GM21381 (cell line): ENCODE data around the gene CEP131.

Experiments
- ATAC-seq: cut with Tn5 transposase; IDR thresholded peaks from one replicate; pipeline ENCODE4 v1.9.1; 2021; ENCODE audit warnings: mild to moderate bottlenecking, moderate library complexity; ENCODE audit not compliant: unreplicated experiment

The CEP131 gene

DNA sequence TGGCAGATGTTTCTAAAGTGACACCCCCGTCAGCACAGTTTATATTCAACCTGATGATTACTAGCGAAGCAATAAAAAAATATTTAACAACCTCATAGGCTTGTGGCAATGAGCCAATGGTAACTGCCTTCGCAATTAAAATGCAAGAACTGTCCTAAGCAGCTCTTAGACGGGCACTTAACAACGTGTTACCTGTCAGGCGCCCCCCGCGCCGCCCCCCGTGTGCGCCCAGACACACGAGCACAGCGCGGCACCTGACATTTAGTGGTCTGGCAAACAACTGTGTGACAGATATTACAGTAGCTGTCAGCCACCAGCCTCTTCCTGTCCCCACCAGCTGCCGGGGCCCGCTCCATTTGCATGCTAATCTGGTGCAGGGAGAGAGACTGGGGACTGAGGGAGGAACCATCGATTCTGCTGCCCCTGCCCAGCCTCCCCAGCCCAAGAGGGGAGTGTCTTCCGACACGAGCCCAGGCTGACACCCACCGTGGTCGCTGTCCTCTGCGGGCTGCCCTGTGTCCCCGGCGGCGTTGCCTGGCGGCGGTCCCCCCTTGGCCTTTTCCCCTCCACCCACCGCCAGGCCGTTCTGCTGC lies 29.0 kb upstream of the CEP131 start:
- ATAC-seq = no peak

DNA sequence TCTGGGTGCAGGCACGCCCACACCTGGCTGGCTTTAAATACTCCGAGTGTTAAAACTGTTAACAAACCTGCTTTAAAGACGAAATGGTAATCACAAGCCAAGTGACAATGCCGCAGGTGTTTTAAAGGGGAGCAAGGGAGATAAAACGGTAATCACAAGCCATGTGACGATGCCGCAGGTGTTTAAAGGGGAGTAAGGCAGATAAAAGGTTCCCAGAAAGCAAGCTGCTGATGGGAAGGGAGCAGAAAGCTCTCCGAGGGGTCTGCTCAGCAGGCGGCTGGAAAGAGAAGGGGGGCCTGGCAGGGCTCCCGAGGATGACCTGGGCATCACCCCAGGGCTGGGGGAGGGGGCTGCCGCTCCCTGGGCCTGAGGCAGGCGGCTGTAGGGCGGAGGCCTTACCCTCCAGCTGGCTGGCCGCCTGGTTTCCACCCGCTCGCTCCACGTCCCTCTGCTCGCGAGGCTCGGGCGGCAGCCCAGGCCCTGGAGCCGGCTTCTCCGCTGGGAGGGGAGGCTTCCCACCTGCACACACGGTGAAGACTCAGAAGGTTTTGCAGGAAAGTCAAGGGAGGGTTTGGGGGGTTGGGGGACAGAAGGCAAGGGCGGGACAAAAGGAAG lies 28.4 kb upstream of the CEP131 start:
- no peak for ATAC-seq

DNA sequence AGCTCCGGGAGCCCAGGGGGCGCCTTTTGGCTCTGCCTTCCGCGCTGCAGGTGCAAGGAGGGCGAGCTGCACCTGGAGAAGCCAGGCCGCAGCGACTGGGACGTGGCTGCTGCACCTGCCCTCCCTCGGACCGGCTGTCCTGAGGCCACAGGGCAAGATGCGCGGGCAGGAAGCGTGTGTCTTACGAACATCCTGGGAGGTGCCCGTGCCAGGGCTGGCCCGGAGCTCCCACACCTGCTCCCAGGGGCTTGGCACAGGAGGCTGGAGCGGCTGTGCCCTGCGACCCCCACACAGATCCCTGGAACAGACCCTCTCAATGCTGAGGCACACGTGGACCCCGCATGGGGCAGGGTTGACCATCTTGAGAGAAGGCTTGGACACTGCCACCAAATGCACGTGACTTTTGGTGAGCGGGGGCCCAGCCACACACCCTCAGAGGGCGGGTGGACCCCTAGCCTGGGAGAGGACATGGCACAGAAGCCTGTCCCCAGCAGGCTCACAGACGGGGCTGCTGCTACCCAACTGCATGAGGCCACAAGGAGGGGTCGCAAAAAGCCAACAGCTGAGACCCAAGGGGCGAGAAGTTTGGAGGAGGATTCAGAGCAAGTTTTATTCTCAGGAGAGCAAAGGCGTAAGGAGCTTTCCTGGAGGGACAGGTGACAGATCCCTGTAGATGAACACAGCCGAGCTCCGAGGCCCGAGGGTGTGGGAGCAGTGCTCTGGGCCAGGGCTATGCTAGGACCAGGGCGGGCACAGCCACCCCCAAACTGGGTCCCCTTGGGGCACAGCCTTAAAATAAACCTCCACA lies 27.7 kb upstream of the CEP131 start:
- ATAC-seq = no peak

DNA sequence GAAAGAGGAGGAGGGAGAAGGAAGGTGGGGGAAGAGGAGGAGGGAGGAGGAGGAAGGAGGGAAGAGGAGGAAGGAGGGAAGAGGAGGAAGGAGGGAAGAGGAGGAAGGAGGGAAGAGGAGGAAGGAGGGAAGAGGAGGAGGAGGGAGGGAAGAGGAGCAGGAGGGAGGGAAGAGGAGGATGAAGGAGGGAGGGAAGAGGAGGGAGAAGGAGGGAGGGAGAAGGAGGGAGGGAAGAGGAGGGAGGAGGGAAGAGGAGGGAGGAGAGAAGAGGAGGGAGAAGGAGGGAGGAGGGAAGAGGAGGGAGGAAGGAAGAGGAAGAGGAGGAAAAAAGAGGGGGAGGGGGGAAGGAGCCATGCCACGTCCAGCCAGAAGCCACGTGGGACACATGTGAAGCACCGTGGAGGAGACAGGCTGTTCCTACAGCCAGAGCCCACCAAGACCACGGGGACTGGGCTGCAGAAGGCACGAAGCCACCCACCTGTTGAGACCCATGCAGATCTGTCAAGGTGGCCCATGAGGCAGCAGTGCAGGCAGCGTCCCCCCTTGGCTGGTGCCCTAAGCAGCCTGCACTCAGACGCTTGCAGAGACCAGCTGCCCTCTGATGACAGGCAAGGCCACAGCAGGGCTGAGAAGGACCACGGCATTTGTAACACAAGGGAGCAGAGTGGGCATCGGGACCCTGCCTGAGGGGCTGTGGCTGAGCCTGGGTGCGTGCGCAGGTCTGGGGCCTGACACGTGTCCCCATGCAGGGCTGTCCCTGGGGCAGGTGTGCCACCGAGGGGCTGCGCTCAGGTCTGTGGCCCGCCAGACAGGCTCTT lies 26.7 kb upstream of the CEP131 start:
- ATAC-seq = no peak

DNA sequence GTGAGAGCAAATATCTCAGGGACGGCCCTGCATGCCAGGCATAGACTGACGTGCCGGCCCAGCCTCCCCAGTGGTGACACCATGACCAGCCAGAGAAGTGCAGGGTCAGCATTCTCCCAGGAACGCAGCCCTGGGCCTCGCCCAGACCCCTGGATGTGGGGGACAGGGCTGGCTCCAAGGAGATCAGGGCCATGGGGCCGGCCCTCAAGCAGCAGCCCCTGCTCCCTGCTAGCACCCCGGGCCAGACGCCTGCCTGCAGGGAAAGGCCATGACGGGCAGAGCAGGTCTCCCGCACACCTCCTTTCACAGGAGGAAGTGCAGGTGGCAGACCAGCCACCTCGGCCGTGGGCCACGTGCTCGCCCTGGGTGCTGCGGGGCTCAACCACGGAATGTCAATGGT lies 25.9 kb upstream of the CEP131 start:
- ATAC-seq = no peak

DNA sequence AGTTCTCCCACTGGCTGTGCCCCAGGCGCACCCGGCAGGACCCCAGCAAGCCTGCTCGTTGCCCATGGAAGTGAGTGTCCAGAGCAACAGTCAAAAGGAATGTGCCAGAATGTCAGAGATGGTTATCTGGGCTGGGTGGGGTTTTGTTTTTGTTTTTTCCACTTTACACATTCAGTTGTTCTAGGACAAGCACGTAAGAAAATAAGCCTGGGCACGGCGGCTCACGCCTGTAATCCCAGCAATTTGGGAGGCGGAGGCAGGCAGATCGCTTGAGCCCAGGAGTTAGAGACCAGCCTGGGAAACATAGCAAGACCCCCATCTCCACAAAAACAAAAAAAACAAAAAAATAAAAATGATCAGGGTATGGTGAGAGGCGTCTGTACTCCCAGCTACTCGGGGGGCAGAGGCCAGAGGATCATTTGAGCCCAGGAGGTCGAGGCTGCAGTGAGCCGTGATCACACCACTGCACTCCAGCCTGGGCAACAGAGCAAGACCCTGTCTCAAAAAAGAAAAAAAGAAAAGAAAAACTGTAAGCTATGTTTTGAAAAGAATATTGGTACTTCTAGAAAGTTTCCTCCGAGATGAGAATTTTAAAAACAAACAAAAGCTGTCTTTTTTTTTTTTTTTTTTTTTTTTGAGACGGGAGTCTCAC lies 24.7 kb upstream of the CEP131 start:
- no peak for ATAC-seq

DNA sequence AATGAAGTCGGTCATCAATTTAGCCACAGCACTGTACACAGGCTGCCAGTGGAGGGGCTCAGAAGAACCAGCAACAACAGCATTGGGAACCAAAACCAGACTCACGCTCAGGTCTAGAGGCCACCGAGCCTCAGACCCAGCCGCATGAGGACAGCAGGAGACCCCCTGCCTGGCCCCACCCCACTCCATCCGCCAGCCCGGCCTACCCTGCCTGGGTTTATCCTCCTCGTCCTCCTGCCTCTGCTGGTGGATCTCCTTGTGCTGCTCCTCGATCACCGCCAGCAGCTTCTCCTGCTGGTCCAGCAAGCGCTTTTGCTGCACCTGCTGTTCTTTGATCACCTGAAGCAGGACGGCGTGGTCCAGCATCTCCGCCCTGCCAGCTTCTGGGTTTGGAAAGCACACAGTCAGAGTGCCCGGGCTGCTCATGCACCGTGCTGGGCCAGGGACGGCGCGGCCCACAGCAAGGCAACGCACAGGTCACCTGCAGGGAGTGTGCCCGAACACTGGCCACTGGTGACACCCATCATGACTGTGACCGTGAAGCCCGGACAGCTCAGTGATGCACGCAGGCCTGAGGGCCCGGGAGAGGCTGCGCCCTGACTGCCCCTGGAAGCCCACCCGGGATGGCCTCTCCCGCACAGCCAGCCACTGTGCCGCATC lies 24.0 kb upstream of the CEP131 start:
- no peak for ATAC-seq

DNA sequence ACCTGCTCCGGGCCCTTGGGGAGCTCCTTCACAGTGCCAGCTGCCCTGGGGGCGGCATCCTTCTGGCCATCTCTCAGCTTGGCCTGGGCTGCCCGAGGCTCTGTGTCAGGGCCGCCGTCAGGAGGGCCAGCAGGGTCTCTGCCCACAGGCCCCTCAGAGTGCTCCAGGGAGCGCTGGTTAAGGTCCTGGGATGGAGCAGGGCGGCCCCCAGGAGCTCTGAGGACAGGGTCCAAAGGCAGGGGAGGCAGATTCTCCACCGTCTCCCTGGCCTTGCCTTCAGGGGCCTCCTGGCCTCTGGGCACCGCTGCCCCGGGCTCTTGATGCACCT lies 23.5 kb upstream of the CEP131 start:
- ATAC-seq = no peak

DNA sequence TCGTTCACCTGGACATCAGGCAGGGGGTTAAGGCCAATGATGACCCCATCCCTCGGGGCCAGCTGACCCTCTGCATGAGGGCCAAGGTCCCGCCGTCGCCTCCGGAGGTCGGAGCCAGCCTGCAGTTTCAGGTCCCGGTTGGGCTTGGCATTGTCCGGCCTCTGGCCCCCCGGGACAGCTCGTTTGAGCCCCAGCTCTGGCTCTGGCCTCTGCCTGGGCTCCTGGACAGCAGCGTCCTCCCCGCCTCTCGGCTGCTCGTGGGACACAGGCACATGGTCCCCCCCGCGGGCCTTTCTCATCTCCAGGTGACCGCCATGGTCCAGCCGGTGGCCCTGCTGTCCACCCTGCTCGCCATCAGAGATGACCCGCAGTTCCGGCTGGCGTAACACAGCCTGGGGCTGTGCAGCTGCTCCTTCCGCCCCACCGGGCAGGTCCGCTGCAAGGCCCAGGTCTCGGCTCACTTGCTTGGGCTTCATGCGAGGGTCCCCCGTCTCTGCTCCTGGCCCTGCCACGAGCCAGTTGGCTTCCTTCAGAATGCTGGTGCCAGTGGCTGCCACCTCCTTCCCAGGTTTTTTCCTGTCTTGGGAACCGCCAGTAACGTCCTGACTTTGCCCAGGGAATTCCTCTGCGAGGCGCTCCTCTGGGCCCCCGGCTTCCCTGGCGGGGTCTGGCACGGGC lies 23.0 kb upstream of the CEP131 start:
- ATAC-seq = no peak

DNA sequence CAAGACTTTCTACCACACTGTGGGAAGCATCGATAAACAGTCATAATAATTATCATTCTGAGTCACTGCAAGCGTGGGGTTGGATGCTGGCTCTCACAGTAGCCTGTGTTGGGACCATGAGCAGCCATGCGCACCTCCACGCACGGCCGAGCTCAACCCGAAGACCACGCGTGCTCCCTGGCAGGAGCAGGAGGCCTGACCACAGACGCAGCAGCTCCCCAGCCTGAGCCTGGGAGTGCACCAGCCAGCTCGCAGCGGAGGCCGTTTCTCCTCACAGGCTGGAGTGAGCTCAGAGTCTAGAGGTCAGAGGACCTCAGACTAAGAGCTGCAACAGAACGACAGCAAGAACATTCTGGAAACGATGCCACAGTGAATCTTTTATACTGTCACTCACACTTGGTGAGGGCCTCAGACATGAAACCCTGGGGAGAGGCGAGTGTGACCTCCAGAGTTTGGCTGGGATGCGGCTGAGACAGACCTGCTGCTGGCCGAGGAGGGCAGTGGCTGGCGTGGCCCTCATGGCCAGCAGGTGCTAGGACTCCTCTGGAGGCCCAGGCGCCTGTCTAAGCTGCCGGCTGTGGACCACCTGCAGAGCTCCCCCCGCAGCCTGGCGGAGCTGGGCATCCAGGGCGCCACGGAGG lies 22.4 kb upstream of the CEP131 start:
- no peak for ATAC-seq

DNA sequence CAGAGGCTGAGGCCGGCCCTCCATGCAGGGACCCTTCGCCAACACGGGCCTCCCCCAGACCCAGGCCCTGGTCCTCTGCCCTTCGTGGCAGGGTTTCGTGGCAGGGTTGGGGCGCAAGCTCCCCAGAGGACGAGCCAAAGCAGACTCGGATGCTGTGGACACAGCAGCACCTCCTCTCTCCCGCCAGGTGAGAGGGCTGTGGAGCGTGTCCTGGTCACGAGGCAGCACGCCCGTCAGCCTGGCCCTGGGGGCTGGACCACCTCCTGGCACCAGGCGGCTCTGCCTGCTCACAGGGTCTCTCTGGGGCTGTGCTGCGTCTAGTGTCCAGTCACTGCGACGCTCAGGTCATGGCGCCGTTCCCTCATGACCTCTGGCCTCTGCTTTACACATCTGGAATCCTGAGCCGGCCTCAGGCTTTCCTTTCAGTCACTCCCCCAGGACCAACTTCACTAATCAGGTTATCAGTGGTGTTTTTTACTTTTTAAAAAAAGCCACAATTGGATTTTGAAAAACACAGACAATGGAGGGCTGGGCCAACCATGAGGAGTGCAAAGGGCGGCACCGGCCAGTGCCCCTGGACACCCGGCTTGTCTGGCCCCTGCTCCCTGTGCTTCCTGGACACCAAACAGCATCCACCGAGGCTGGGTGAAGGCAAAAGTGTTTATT lies 21.7 kb upstream of the CEP131 start:
- ATAC-seq = no peak

DNA sequence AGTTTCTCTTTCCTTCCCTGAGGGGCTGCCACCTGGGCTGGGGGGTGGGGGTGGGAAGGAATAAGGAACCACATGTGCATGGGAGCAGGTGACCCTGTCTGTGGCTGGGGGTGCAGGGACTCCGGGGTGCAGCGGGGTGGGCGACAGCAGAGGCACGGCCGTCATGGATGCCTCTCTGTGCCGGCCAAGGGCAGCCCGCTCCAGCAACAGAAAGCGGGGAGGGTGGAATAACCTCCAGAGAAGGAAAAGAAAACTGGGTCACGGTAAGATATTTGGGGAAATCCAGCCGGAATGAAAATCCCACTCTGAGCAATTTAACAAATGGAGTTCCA lies 20.5 kb upstream of the CEP131 start:
- no peak for ATAC-seq

DNA sequence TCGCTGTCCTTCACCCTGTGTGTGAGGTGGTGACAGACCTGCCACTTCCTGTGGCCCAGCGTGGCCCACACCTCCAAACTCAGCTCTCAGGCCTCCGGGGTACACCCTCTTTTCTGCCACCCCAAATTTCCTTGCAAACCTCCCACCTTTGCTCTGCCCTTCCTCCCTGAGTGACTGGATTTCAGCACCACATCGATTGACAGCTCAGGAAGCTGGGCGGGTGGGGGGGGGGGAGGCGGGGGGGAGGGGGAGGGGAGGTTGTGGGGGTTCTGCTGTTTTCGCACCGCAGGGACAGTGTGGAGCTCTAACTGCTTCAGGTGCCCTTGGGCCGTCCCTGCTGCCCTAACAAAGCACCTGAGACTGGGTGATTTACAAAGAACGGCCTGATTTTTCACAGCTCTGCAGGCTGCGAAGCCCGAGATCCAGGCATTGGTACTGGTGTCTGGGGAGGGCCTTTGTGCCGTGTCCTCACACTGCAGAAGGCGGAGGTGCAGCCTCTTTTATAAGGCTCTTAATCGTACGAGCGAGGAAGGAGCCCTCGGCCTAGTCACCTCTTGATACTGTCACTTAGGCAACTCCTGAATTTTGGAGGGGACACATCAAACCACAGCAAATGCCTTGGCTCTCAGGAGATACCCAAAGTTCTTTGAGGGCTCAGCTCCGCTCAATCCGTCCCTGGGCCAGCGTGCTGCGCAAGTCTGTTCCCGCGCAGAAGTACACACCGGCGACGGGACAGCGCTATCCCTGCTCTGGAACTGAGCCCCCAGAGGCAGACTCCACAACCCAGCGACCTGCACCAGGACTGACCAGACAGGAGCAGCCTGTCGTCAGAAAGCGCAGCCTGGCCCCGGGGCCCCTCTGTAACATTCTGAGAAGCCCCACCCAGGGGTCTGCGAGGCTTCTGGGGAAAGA lies 19.9 kb upstream of the CEP131 start:
- ATAC-seq = no peak

DNA sequence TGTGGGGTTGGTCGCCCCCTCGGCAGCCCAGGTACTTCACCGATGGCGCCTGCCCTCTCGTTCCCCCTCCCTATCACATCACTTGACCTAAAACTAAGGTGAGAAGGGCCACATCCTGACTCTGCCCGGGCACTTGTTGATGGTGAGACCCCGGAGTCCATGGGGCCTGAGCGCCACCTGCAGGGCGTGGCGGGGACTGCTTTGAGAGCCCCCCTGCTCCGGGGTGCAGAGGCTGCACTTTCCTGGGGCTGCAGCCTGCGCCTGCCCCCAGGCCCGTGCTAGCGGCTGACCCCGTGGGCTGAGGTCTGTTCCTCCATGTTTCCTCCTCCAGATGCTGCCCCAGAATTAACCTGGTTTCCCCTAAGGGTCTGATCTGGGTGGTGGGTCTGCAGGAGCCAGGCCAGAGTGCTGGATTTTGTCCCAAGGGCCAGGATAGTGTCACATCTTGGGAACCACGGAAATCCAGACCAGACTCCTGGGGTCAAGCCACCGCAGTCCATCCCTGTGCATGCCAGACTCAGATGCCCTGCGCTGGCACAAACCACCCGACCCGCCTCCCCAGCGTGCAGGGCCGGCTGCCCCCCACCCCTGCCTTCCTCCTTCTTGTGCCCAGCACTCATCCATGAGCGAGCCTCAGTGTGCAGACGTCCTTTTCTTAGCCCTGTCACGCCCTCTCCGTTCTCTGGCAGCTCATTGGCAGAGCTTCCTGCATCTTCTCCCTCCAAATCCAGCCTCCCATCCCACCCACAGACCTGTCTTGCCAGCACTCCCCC lies 19.1 kb upstream of the CEP131 start:
- no peak for ATAC-seq

DNA sequence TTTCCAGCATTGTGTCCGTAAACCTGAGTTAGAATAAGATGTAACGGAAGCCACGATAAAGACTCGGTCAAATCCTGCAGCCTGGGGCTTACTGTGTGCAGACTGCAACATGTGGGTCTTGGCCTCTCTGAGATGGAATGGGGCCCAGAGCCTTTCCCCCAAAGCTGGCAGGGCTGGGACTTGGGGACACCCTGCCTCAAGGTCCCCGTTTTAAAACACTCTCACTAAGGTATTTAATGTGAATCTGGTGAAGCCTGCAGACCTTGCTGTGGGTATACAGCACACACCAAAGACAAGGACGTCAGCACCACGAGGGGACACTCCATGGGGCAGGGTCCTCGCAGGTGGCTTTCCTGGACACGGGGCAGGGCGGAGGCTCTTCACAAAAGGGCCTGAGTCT lies 18.4 kb upstream of the CEP131 start:
- no peak for ATAC-seq

DNA sequence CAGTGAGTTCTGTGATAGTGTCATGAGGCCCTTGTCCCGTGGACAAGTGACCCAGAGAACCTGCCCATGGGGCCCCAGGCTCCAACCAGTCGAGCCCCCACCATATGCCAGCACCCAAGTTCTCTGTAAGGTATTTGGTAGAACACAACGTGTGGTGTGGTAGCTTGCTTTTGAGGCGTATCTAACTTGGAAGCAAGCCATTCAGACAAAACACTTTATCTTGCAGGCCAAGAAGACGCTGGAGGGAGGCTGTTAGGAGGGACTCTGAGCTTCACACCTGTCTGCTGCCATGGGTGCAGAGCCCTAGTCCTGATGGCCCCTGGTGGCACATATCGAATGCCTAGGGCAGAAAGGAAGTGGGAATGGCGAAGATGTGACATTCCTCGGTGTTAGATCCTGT lies 18.0 kb upstream of the CEP131 start:
- no peak for ATAC-seq
